NCI-H2196 (cell line): ENCODE data around the gene TTC9.
A peak's percentile ranks its signal among the peaks of the same experiment; 100 is the strongest.

Experiments used
- DNase-seq: peaks from one replicate; lab custom pipeline; 2025; ENCODE audit not compliant: unreplicated experiment; lab: John Stamatoyannopoulos, UW

Gene TTC9

GRCh38 chr14:70641548-70642302 is at the start of gene TTC9:
Gene TTC9 (plus strand): TSS chr14:70641916. CDS start chr14:70642130, 214 bp downstream.
- peak; percentile 48 for DNase-seq

GRCh38 chr14:70594461-70594860 is 47.3 kb upstream of the TTC9 start:
- DNase-seq, result no peak

GRCh38 chr14:70595443-70596185 is 46.1 kb upstream of the TTC9 start:
- no peak for DNase-seq

GRCh38 chr14:70597731-70598130 is 44.0 kb upstream of the TTC9 start:
- DNase-seq, result no peak

DNA sequence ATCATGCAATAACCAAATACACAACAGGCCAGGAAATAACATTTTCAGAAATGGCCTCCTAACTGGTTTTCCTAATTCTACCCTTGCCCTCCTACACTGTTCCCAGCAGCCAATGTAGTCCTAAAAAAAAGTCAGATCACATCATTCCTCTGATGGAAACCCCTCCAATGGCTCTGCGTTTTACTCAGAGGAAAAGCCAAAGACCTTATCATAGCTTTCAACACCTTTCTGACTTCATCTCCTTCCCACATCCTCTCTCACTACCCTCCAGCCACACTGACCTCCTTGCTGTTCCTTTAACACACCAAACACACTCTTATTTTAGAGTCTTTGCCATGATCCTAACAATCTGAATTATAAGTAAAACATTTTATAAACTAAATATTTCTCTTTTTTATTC is 42.4 kb upstream of the TTC9 start:
- no peak for DNase-seq

DNA sequence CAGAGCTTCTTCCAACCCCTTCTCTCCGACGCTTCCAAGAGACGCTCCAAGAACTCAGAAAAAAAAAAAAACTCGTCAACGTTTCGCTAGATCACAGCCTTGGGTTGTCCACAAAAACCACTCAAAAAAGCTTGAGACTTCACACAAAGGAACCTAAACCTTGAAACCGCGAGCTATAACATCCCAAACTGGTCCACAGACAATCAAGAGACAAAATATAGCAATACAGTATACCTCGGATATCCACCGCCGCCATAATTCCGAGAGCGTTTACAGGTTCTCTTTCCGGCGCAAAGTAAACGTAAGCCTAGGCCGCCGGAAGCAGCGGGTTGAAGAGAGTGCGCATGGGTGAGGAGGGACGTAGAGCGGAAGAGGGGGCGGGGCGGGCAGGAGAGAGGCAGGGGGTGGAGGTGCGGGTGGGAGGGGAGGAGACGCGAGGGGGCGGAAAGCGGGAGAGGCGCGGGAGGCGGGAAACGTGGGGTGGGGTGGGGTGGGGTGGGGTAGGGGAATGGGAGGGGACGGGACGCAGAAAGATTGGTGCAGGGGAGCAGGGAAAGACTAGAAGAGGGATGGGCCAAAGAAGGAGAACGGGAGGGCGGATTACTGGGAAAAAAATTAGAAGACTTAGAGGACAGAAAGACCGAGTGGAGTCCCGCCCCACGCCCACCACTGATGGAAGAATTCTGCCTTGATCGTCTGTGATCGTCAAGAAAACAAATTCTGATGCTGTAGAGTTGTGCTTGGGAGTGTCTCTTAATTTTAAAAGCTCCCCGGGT is 41.1 kb upstream of the TTC9 start, which contains the start of gene MED6:
MED6 (minus strand) TSS at position 274 of the 776 bp plus-strand sequence; CDS start at position 256, 18 bp downstream.
- peak; percentile 92 for DNase-seq

GRCh38 chr14:70601162-70601561 is 40.6 kb upstream of the TTC9 start:
- DNase-seq, result no peak

- no peak for DNase-seq
Observed at GRCh38 chr14:70602254-70602653, 39.5 kb upstream of the TTC9 start.

GRCh38 chr14:70611216-70611615 is 30.5 kb upstream of the TTC9 start:
- DNase-seq, result no peak

DNA sequence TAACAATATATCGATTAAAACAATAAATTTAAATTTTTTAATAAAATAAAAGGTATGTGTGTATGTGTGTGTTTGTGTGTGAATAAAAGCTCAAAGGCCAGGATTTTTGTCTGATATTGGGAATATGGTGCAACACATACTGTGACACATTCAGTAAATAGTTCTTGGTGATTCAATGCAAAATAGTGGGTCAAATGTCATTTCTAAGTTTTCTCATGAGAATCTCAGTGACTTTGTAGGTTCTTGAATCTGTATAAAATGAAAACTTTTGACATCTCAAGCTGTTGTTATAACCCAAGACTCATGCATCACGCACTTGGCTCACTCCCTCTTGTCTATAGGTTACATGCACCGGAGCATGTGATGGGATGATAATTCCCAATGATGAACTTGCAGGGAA is 25.1 kb upstream of the TTC9 start:
- no peak for DNase-seq

DNA sequence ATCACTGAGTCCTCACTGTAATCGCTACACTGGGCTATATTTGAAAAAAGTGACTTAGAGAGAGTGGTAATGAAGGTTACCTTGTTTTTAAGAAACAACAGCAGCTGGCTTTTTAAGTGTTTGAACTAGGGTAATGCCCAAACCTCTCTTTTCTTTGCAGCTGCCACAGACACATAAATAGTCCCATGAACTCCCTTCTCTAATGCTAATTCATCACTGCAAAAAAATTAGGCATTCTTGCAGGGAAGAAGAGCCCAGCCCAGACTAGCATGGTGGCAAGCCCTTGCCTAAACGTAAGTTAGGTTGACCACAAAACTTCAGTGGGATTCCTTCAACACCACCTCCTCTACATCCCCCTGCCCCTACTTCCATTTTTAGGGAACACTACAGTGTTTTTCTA is 23.4 kb upstream of the TTC9 start:
- no peak for DNase-seq

- no peak for DNase-seq
Observed at GRCh38 chr14:70619708-70620107, 22.0 kb upstream of the TTC9 start.

DNA sequence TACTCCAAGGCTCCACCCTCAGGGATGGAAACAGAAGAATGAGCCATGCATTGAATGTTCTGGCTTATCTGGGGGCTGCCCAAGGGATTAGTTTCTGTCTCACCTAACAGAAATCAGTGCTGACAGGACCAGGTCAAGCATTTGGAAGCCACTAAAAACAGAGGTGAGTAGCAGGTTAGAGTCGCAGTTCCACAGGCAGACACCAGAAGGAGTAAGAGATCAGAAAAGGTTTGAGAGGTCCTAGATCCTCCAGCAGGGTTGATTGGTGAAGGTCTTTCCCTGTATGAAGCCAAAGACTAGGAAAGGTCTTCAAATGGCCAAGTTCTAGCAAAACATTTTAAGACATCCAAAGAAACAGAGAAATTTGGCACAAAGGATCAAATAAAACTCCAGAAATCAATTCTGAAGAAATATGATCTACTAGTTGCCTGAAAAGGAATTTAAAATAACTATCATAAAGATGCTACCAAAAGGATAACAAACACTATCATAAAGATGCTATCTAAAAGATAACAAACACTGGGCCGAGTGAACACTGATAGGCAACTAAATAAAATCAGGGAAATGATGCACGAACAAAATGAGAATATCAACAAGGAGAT is 19.5 kb upstream of the TTC9 start:
- DNase-seq, result peak; percentile 42

DNA sequence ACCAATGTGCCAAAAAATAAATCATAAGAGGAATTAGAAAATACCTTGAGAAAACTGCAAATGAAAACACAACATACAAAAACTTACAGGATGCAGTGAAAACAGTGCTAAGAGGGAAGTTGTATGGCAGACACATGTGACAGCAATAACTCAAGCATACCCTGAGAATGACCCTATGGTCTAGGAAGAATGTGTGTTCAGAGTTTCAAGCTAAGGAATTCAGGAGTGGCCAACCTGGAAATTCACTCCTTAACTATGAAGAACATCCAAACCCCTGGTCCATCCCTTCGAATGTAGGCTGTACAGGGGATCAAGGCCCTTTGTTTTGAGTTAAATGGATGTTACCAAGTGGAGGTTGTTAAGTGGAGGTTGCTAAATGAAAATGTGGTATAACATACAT is 16.7 kb upstream of the TTC9 start:
- DNase-seq, result no peak

GRCh38 chr14:70631948-70632347 is 9.8 kb upstream of the TTC9 start:
- no peak for DNase-seq

DNA sequence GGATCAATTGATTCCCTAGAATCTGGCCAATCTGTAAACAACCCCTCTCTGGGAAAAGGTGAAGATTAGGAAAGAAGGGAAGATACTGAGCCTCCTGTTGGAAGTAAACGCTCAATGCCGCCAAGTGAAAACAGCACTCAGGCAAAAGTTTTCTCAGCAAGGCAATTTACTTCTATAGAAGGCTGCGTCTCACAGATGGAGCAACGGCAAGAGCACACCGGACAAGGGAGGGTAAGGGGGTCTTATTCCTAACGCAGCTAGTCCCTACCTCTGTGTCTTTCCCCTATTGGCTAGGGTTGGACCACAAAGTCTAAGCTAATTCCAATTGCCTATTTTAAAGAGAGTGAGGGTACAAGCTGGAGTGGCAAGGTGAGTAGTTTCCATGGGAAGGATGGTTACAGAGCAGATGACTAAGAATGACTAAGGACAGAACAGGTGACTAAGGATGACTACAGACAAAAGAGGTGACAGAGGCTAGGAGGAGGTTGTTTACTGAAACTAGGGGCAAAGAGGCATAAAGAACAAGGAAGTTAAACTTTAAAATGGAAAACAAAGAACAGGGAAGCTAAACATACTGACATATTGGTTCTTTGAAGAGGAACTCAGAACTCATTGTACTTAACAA is 5.6 kb upstream of the TTC9 start:
- no peak for DNase-seq

- no peak for DNase-seq
Observed at GRCh38 chr14:70638416-70638815, 3.3 kb upstream of the TTC9 start.

DNA sequence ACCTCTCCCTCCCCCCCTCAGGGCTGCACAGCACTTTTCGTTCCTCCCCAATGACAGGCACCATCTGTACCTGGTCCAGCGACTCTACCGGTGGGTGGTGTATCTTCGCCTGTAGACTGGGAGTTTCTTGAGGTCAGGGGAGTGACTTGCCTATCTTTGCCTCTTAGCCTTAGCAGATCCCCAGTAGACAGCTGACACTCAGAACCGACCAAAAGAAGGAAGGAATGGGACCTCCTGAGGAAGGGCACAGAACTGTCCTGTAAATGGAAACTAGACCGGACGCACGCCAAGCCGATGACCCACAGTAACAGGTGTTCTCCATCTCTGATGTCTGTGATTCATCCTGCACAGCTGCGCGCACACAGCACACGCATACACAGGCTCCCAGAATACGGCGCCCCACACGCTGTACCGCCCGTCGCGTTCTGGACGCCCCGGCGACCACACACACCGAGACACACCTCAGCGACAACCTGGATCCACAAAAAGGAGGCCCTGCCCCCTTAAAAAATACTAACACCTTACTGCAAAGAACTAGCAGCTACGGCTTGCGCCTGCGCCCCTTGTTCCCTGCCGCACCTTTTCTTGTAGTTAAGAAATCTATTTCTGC is 673 bp upstream of the TTC9 start:
- DNase-seq, result peak; percentile 52

DNA sequence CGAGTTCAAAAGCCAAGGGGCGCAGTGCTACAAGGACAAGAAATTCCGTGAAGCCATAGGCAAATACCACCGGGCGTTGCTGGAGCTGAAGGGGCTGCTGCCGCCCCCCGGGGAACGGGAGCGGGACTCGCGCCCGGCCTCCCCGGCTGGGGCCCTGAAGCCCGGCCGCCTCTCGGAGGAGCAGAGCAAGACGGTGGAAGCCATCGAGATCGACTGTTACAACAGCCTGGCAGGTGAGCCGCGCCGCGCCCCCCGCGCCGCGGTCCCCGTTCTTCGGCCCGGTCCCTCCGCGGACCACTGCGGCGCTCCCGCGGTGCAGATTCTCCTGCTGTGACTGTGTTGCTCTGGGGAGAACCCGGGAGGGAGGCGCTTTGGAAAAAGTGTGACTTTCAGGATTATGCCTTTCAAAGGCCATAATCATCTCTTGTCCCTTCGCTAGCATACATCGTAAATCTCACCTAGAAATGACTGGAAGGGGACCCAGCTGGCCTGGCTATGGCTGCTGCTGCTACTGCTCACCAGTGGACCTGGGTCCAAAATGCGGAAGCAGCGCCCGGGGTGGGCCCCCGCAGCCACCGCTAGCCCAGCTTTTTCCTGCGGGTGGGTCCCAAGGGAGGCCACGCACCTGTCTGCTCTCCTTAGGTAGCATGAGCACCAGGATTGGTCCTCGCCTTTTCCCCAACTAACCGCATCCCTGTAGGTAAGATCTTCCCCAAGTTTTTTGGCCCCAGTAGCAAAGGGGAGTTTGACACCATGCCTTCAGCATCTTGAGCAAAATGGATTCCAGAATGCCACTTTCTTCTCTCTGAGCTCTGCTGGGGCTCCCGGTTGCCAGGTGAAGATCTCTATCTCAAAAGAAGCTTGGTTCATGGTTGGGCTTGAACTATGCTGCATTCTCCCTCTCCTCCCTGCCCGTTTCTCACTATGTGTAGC is 853 bp downstream of the TTC9 start:
- peak; percentile 32 for DNase-seq
